HepG2 (cell line): Measurements from ENCODE around the gene SIGLEC9. TPM values are rescaled to one million over a fixed set of nuclear protein-coding genes. Genes with fewer than 3 reads are reported as not detected.

Experiments
- ATF7 ChIP-seq, 2 experiments: fragments of 450-650 bp in 1 of 2; sonication (generic) in 1 of 2; formaldehyde crosslinking in 1 of 2; IDR thresholded peaks; 2 replicates each; pipeline versions ENCODE4 v1.4.0 to v1.6.1; 2016 to 2020; ENCODE audit warnings: antibody characterized with exemption in 1 of 2, mild to moderate bottlenecking in 1 of 2, missing genetic modification reagents in 1 of 2
- CC2D1A ChIP-seq: sonication (generic); formaldehyde crosslinking; IDR thresholded peaks from 2 replicates; pipeline ENCODE4 v1.8.1; 2023; ENCODE audit warnings: mild to moderate bottlenecking, missing genetic modification reagents
- ELF3 ChIP-seq: IDR thresholded peaks from 2 replicates; pipeline ENCODE4 v1.6.1; 2016; ENCODE audit warnings: missing genetic modification reagents, missing compliant biosample characterization
- FOXA1 ChIP-seq, 2 experiments: fragments of 450-650 bp in 1 of 2; sonication (generic) in 1 of 2; formaldehyde crosslinking in 1 of 2; IDR thresholded peaks; 2 replicates each; pipeline versions ENCODE4 v1.4.0 to v1.6.1; 2016 to 2020; ENCODE audit warnings: missing genetic modification reagents in 1 of 2
- FOXC1 ChIP-seq: sonication (generic); formaldehyde crosslinking; IDR thresholded peaks from 2 replicates; pipeline ENCODE4 v1.8.0; 2022; ENCODE audit warnings: mild to moderate bottlenecking, missing genetic modification reagents, borderline replicate concordance
- HDAC2 ChIP-seq: sonication (generic); formaldehyde crosslinking; IDR thresholded peaks from 2 replicates; pipeline ENCODE4 v1.4.0; 2020; ENCODE audit warnings: missing genetic modification reagents
- NFRKB ChIP-seq: fragments of 450-650 bp; IDR thresholded peaks from 2 replicates; pipeline ENCODE4 v1.6.1; 2017
- PPARG ChIP-seq: conservative IDR thresholded peaks from 2 replicates; pipeline ENCODE4 v1.6.1; 2016; ENCODE audit warnings: missing biosample characterization, missing genetic modification reagents
- RFX1 ChIP-seq: fragments of 450-650 bp; IDR thresholded peaks from 2 replicates; pipeline ENCODE4 v1.6.1; 2017
- SOX13 ChIP-seq, 3 experiments: fragments of 450-650 bp in 1 of 3; sonication (generic) in 1 of 3; formaldehyde crosslinking in 1 of 3; IDR thresholded peaks in 2 of 3; conservative IDR thresholded peaks in 1 of 3; 2 replicates each; pipeline versions ENCODE4 v1.5.0 to v1.6.1; 2016 to 2020; ENCODE audit warnings: antibody characterized with exemption in 1 of 3, mild to moderate bottlenecking in 1 of 3, missing compliant biosample characterization in 1 of 3, missing genetic modification reagents in 1 of 3, moderate library complexity in 1 of 3
- SP1 ChIP-seq, 2 experiments: fragments of 450-650 bp in 1 of 2; sonication (generic) in 1 of 2; formaldehyde crosslinking in 1 of 2; IDR thresholded peaks; 2 replicates each; pipeline versions ENCODE4 v1.4.0 to v1.6.1; 2016 to 2020; ENCODE audit warnings: missing genetic modification reagents in 1 of 2
- SRSF1 ChIP-seq: fragments of 200-400 bp; formaldehyde crosslinking; optimal IDR thresholded peaks from 2 replicates; pipeline ENCODE3; 2017; ENCODE audit warnings: mild to moderate bottlenecking, low read depth, low read length, moderate library complexity
- ZFP37 ChIP-seq: sonication (generic); formaldehyde crosslinking; IDR thresholded peaks from 2 replicates; pipeline ENCODE4 v1.4.0; 2020; ENCODE audit warnings: missing genetic modification reagents, borderline replicate concordance
- ZNF530 ChIP-seq: sonication (generic); formaldehyde crosslinking; IDR thresholded peaks from 2 replicates; pipeline ENCODE4 v1.5.0; 2020; ENCODE audit warnings: low read depth, mild to moderate bottlenecking, missing genetic modification reagents
- polyA plus RNA-seq, 8 experiments: library from polyadenylated mRNA; depleted of rRNA in 3 of 8; stranded (reverse) in 7 of 8; unstranded in 1 of 8; fragments of >200 nt; fragmentation: Illumina TruSeq in 4 of 8; extraction: Trizol in 4 of 8; gene quantifications; 2 replicates each; pipeline versions ENCODE4 v1.2.1 to v1.2.3, GENCODE V29; 2011 to 2016; ENCODE audit warnings: low read depth in 4 of 8, missing spikeins in 1 of 8, mixed read lengths in 1 of 8; ENCODE audit not compliant: insufficient read depth in 1 of 8
- total RNA-seq, 5 experiments: library from RNA; depleted of rRNA; stranded (reverse); fragments of >200 nt; fragmentation: Illumina TruSeq; extraction: Trizol; gene quantifications; 2 replicates each; pipeline ENCODE4 v1.2.3, GENCODE V29; 2016; ENCODE audit warnings: low read depth in 1 of 5
- TF ChIP-seq, protein P1 (sequence below): sonication (generic); formaldehyde crosslinking; IDR thresholded peaks from 2 replicates; pipeline ENCODE4 v1.4.0; 2020; ENCODE audit warnings: mild to moderate bottlenecking, missing genetic modification reagents
- TF ChIP-seq, protein P2 (sequence below): sonication (generic); formaldehyde crosslinking; conservative IDR thresholded peaks from 2 replicates; pipeline ENCODE4 v1.4.0; 2020; ENCODE audit warnings: missing genetic modification reagents
- TF ChIP-seq, protein P3 (sequence below): IDR thresholded peaks from 2 replicates; pipeline ENCODE4 v1.6.1; 2016
- TF ChIP-seq, protein P4 (sequence below): sonication (generic); formaldehyde crosslinking; conservative IDR thresholded peaks from 2 replicates; pipeline ENCODE4 v1.4.0; 2020; ENCODE audit warnings: mild to moderate bottlenecking, missing genetic modification reagents, moderate library complexity

Gene SIGLEC9
- total and polyA plus RNA-seq, 2 of the 13 experiments (the other 11 are each of a cell fraction or from before 2014, with no cell fraction given): not detected

DNA sequence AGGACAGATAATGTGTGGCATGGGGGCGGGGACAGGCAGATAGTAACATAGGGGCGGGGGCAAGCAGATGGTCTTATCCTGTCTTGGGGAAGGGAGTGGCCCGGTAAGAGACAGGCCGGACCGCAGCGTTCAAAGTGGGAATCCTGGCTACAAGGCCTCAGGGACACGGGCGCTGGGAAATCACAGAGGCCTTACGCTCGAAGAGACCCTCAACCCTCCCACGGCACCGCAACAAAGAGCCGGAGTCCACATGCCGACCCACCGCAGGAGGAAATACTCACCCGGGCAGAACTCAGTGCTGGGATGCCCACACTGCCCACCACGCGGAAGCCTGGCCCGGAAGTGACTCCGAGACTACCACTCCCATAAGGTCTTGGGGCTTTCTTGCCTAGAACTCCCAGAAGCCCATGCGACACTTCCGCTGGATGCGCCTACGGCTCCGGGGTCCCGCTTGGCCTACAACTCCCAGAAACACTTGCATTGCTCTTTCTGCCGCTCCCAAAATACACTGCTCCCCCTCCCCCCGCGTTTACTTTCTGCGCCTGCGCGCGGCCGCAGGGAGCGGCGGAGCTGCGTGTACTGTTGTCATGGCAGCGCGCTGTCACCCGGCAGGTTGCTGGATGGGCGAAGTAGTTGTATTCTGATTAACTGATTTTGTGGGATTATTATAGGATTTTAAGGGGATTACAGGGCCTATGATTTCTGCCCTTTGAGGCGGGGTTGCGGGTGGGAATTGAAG, 16.5 kb upstream of the SIGLEC9 start, which contains the start of gene CTU1 (continued):
- TF ChIP-seq SRSF1 (peak; percentile 29), HDAC2 (CRISPR knock-in tag) (0 out of 2 replicates have a peak, but pooled peaks have one; percentile 27), CC2D1A (CRISPR knock-in tag) (no peak), FOXC1 (CRISPR knock-in tag) (peak; percentile 57), ZFP37 (CRISPR knock-in tag) (0 out of 2 replicates have a peak, but pooled peaks have one; percentile 15), PPARG (CRISPR knock-in tag) (no peak), NFRKB (no peak), ELF3 (CRISPR knock-in tag) (peak; percentile 88), FOXA1 (IDR thresholded peaks at IDR 0.05) (no peak), FOXA1 (CRISPR knock-in tag; IDR thresholded peaks at IDR 0.05) (peak; percentile 7; the same call in 1 of the 2 replicates), ATF7 (IDR thresholded peaks at IDR 0.05) (no peak), ATF7 (CRISPR knock-in tag; IDR thresholded peaks at IDR 0.05) (no peak), SOX13 (IDR thresholded peaks at IDR 0.05) (no peak), SOX13 (CRISPR knock-in tag; conservative IDR thresholded peaks at IDR 0.05 in 1 of 2, IDR thresholded peaks at IDR 0.05 in 1 of 2) (0 out of 4 replicates have a peak, but pooled peaks of 1 of the 2 experiments have one; percentile 41), SP1 (IDR thresholded peaks at IDR 0.05) (no peak), SP1 (CRISPR knock-in tag; IDR thresholded peaks at IDR 0.05) (0 out of 2 replicates have a peak, but pooled peaks have one; percentile 12), ZNF530 (CRISPR knock-in tag) (no peak), RFX1 (peak; percentile 97)
- TF ChIP-seq, protein P1, sequence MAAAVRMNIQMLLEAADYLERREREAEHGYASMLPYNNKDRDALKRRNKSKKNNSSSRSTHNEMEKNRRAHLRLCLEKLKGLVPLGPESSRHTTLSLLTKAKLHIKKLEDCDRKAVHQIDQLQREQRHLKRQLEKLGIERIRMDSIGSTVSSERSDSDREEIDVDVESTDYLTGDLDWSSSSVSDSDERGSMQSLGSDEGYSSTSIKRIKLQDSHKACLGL (CRISPR knock-in tag): peak; percentile 37; the same call in 1 of the 2 replicates
- TF ChIP-seq, protein P2, sequence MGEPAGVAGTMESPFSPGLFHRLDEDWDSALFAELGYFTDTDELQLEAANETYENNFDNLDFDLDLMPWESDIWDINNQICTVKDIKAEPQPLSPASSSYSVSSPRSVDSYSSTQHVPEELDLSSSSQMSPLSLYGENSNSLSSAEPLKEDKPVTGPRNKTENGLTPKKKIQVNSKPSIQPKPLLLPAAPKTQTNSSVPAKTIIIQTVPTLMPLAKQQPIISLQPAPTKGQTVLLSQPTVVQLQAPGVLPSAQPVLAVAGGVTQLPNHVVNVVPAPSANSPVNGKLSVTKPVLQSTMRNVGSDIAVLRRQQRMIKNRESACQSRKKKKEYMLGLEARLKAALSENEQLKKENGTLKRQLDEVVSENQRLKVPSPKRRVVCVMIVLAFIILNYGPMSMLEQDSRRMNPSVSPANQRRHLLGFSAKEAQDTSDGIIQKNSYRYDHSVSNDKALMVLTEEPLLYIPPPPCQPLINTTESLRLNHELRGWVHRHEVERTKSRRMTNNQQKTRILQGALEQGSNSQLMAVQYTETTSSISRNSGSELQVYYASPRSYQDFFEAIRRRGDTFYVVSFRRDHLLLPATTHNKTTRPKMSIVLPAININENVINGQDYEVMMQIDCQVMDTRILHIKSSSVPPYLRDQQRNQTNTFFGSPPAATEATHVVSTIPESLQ (CRISPR knock-in tag): 0 out of 2 replicates have a peak, but pooled peaks have one; percentile 74
- TF ChIP-seq, protein P3, sequence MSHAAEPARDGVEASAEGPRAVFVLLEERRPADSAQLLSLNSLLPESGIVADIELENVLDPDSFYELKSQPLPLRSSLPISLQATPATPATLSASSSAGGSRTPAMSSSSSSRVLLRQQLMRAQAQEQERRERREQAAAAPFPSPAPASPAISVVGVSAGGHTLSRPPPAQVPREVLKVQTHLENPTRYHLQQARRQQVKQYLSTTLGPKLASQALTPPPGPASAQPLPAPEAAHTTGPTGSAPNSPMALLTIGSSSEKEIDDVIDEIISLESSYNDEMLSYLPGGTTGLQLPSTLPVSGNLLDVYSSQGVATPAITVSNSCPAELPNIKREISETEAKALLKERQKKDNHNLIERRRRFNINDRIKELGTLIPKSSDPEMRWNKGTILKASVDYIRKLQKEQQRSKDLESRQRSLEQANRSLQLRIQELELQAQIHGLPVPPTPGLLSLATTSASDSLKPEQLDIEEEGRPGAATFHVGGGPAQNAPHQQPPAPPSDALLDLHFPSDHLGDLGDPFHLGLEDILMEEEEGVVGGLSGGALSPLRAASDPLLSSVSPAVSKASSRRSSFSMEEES (CRISPR knock-in tag): 0 out of 2 replicates have a peak, but pooled peaks have one; percentile 20
- TF ChIP-seq, protein P4, sequence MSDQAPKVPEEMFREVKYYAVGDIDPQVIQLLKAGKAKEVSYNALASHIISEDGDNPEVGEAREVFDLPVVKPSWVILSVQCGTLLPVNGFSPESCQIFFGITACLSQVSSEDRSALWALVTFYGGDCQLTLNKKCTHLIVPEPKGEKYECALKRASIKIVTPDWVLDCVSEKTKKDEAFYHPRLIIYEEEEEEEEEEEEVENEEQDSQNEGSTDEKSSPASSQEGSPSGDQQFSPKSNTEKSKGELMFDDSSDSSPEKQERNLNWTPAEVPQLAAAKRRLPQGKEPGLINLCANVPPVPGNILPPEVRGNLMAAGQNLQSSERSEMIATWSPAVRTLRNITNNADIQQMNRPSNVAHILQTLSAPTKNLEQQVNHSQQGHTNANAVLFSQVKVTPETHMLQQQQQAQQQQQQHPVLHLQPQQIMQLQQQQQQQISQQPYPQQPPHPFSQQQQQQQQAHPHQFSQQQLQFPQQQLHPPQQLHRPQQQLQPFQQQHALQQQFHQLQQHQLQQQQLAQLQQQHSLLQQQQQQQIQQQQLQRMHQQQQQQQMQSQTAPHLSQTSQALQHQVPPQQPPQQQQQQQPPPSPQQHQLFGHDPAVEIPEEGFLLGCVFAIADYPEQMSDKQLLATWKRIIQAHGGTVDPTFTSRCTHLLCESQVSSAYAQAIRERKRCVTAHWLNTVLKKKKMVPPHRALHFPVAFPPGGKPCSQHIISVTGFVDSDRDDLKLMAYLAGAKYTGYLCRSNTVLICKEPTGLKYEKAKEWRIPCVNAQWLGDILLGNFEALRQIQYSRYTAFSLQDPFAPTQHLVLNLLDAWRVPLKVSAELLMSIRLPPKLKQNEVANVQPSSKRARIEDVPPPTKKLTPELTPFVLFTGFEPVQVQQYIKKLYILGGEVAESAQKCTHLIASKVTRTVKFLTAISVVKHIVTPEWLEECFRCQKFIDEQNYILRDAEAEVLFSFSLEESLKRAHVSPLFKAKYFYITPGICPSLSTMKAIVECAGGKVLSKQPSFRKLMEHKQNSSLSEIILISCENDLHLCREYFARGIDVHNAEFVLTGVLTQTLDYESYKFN (CRISPR knock-in tag): 0 out of 2 replicates have a peak, but pooled peaks have one; percentile 31
